ENCODE measurements around the gene P2RX6.
"Not testable (repeated sequence)": the region's sequence is repeated elsewhere in the genome, so short reads cannot be mapped to it uniquely, and the experiment has no call there.

P2RX6 gene

GRCh38 chr22:21031545-21032036, 16.6 kb downstream of the P2RX6 start:
- no peak for DNase-seq (ENCODE audit: low read depth)

GRCh38 chr22:21032037-21032867, 17.3 kb downstream of the P2RX6 start, which contains the start of gene SLC7A4:
SLC7A4 (minus strand) TSS chr22:21032561; CDS start chr22:21031812, 749 bp downstream.
- DNase-seq (ENCODE audit: low read depth), result no peak

DNA sequence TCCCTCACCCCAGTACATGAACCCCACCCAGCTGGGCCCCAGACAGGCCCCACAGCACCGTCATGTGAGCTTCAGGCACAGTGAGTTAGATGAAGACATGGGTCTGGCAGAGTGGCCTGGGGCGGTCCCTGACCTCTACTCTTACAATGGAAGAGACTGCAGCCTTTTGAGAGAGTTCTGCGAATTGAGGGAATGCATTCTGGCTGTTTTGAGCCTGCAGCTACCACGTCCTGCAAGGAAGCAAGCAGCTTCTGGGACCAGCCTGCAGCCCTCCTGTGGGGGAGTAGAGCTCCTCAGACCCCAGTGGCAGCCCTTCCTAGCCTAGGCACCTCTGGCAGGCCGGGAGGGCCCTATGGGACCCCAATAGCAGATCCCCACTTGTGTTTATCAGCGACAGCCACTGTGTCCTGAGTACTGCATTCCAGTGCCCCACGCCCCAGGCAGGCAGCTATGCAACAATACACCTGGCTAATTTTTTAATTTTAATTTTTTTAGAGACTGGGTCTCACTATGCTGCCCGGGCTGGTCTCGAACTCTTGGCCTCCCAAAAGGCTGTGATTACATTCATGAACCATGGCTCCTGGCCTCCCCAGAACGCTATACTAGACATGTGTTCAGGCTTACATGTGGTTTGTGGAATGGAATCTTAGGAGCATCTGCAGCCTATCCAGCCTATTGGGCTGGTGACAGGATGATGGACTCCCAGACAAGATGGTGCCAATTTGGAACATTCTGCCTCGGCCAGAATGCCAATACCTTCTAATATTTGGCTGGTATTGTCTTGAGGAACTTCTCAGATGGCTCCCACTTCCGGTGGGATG, 18.1 kb downstream of the P2RX6 start:
- DNase-seq (ENCODE audit: low read depth), result no peak

DNA sequence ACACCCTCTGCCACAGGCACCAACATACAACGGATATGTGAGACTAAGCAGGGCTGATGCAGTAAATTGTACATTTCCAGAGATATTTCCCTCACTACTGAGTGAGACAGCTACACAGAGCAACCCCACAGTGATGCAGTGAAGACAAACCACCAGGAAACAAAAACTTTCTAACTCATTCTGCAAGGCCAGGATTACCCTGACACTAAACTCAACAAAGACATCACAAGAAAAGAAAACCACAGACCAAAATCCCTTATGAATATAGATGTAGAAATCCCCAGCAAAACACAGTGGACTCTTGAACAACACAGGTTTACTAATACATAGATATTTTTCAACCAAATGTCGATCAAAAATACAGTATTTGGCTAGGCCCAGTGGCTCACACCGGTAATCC, 18.9 kb downstream of the P2RX6 start:
- no peak for DNase-seq (ENCODE audit: low read depth)

DNA sequence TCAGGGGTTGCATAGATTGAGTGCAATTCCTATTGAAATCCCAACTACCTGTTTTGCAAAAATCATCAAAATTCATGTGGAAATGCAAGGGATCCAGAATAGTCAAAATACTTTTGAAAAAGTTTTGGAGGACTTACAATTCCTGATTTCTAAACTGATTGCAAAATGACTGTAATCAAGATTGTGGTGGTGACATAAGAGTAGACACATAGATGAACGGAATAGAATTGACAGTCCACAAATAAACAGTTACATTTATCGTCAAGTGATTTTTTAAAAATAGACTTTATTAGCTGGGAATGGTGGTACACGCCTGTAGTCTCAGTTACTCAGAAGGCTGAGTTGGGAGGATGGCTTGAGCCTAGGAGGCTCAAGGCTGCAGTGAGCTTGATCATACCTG, 20.0 kb downstream of the P2RX6 start:
- no peak for DNase-seq (ENCODE audit: low read depth)

DNA sequence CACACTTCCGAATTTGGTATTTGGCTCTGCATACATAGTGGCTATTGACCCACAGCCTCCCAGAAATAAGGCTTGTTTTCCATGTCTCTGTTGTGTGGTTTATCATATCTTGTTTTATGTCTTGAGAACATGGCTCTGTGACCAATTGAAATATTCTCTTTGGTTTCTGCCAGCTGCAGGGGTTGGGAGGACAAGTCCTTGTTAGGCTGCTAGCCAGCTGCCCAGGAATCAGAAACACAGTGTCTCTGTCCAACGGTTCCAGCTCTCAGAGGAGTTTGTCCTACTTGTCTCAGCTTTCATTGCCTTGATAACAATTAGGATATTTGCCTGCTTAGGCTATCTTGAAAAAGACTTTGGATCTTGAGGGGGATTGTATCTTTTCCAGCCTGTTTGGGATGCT, 23.4 kb downstream of the P2RX6 start:
- DNase-seq (ENCODE audit: low read depth), result no peak

DNA sequence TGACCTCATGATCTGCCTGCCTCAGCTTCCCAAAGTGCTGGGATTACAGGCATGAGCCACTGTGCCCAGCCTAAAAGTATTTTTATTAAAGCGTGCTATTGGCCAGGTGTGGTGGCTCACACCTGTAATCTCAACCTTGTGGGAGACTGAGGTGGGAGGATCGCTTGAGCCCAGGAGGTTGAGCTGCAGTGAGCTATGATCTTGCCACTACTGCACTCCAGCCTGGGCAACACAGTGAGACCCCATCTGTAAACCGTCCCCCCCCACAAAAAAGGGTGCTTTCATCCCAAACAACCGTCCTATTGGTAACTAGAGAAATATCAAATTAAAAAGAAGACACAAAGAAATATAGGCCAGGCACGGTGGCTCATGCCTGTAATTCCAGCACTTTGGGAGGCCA, 24.2 kb downstream of the P2RX6 start:
- DNase-seq (ENCODE audit: low read depth), result not testable (repeated sequence)

DNA sequence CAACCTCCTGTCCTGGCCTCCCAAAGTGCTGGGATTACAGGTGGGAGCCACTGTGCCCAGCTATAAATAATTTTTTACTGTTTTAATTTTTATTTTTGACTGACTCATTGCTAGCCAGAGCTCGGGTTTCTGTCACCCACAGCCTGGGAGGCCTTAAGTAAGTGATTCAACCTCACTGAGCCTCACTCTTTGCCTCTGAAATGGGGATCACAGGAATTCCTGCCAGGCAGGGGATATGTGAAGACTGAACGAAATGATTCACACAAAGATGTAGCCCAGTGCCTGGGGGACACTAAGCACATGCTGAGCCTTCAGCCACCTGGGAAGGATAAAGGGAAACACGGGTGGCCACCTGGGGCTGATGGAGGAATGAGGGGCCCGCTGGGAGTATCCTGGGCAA, 27.0 kb downstream of the P2RX6 start:
- no peak for DNase-seq (ENCODE audit: low read depth)

DNA sequence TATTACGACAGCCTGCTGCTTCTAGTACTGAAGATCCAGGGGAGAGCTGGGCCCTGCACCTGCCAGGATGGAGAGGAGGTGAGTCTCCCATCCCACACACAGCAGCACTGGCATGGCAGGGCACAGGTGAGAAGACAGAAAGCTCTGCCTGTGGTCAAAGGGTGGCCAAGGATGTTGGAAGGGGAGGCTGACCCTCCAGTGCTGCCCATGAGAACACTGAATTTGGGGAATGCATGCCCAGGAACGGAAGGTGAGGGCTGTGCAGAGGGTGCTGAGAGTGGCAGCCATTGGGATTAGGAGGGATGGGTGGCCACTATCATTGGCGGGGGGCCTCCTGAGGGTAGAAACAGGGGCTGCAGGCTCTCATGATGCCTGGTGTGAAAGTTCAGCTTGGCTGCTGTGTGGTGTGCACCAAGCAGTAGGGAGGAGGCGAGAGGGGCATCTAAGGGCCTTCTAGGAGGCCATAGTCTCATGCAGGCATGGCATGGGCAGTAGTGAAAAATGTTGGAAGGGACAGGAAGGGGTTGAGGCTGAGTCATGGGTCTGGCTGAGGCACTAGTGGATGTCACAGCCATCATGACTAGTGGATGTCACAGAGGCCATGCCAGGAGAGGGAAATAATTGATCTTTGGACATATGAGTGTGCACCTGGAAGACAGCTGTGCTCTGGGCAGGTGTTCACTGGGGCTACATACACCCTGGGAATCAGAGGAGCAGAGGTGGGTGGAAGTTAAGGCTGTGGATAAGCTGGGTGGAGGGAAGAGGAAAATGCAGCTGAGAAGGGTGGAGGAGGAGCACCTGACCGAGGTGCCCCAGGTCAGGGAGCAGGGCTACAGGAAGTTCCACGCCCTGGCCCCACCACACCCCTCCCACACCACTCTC, 28.3 kb downstream of the P2RX6 start:
- DNase-seq (ENCODE audit: low read depth), result no peak

DNA sequence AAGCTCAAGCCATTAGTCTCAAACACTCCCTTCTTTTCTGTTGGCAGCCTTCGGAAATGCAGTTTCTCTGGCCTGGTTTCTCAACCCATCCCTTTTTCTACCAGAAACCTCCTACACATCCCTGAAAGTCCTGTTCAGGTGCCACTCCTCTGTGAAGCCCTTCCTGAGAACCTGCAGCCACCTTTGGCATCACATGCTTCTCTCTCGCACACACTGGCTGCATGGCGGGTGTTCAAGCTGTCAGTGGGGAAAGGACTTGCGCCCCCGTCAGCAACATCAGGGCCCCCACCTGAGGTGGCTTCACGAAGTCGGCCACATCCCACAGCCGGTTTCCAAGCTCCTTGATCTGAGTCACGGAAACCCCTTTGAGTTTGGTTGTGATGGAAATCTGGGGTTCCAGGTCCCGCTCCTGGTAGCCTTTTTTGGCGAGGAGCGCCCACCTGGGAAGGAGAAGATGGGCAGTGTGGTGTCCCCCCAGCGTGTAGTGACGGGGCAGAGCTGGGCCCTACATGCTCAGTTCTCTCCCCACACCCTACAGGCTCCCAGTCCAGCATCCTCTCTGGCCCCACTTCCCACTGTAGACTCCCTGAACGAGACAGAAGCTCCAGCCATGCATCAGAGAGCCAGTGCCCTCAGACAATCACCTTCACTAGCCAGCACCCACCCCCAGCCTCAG, 29.0 kb downstream of the P2RX6 start:
- DNase-seq (ENCODE audit: low read depth), result no peak

DNA sequence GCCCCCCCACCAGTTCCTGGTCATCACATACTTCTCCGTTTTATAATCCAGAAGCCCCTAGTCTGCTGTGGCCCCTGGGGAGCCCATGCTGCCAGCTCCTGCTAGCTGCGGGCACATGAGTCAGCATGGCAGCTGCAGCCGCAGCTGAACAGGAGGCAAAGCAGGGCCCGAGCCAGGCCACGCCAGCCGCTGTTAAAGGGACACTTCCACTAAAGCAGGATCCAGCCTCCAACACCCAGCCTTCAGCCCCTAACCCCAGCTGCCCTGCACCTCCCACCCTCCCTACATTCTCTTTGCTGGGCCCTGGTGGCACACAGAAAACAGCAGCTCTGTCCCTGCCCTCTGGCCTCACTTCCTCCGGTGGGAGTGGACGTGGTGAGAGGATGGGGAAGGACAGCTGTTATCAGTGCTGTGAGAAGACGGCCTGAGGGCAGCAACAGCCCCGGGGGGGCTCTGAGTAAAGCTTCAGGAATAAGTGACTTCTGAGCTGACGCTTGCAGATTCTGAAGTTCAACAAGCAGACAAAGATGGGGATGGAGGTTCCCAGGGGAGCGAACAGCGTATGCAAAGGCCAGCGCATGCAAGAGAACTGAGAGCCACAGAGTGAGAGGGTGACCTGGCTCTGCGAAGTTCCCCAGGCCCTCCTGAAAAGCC, 30.1 kb downstream of the P2RX6 start:
- no peak for DNase-seq (ENCODE audit: low read depth)

GRCh38 chr22:21045585-21046294, 30.8 kb downstream of the P2RX6 start, which contains the start of gene LRRC74B:
LRRC74B (plus strand) TSS chr22:21045946; CDS start chr22:21045987, 41 bp downstream.
- peak; percentile 38 for DNase-seq (ENCODE audit: low read depth)

DNA sequence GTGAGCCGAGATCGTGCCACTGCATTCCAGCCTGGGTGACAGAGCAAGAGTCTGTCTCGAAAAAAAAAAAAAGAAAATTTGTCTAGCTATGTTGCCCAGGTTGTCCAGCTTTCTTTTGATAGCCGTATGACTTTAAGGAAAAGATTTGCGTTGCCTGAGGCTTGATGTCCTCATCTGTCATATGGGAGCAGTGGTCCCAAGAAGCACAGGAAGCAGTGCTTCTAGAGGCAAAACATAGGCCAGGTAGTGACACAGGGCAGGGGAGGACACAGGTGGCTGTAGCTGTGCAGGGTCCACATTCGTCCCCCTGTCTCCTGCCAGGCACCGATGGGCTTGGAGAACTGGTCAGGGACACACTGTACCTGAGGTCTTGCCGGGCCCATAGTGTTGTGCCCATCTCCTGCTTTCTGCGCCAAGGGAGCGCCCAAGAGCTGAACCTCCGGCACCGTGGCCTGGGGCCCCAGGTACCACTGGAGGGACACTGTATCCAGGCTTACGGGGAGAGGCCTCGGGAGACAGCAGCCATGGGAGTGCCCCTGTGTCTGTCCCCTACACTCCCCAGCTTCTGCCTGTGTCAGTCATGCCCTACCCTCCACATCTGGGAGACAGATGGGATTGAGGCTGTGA, 32.2 kb downstream of the P2RX6 start:
- DNase-seq (ENCODE audit: low read depth), result no peak

GRCh38 chr22:21047730-21048129, 32.8 kb downstream of the P2RX6 start:
- no peak for DNase-seq (ENCODE audit: low read depth)

GRCh38 chr22:21048448-21048847, 33.5 kb downstream of the P2RX6 start:
- not testable (repeated sequence) for DNase-seq (ENCODE audit: low read depth)

DNA sequence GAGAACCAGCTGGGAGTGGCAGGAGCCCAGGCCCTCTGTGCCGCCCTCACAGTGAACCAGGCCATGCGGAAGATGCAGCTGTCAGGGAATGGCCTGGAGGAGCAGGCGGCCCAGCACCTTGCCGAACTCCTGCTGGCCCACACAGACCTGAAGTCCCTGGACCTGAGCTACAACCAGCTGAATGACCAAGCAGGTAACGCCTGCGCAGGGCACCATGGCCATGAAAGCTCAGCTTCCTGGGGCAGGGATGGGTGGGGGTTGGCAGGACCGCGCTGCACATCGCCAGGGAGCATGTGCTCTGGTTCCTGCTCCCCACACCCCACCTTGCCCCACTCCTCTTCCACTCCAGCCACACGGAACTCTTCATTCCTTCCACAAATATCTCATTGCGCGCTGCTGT, 34.0 kb downstream of the P2RX6 start:
- DNase-seq (ENCODE audit: low read depth), result not testable (repeated sequence)

DNA sequence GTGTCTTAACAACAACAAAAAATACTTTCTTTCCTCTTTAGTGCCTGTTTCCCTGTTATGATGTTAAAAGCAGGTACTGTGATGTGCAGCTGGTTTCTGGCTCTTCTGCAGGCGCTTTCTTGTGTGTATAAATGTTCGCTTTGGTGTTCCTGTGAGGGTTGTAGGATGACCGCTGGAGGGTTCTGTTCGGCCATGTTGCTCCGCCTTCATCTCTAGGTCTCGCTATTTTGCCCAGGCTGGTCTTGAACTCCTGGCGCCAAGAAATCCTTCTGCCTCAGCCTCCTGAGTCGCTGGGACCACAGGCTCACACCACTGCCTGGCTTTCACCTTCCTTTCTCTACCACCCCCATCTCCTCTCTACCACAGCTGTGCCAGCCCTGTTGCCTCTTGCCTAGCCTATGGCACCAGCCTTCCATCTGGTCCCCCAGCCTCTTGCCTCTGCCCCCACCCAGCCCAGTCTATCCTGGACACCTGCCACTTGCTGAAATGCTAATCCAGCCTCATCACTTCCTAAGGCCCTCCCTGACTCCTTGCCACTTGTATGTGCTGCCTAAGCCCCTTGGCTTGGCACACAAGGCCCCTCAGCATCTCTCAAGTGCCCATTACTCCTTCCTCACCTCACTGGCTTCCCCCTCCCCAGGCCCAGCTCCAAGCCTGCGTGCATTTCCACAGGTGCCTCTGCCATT, 36.3 kb downstream of the P2RX6 start:
- DNase-seq (ENCODE audit: low read depth), result no peak

GRCh38 chr22:21051831-21052400, 37.0 kb downstream of the P2RX6 start:
- no peak for DNase-seq (ENCODE audit: low read depth)
